ENCODE measurements around the gene GPR143. TPM values are rescaled to one million over a fixed set of nuclear protein-coding genes. Genes with fewer than 3 reads are reported as not detected.
A peak's percentile ranks its signal among the peaks of the same experiment; 100 is the strongest.

The GPR143 gene
- total and polyA plus RNA-seq, 2 experiments from 2014 or later, result not detected

DNA sequence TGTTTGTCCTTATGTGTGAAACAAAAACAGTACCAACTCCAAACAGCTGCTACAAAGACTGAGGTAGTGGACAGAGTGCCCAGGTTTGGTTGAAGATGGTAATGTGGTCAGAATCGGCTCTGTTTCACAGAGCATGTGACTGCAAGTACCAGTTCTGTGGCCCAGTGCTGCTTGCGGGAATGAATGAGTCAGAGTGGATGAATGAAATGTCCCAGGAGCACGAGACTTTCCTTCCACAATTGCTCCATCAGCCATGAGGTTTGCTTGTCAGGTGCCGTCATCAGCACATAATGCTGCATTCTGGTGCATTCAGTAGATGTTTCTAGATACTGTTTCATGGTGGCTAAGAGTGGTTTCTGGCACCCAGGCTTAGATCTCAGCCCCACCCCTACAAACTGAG is 84.2 kb downstream of the GPR143 start:
- DNase-seq, result peak; percentile 3
- H4K20me1 ChIP-seq (ENCODE audit: insufficient read depth), result no peaks in the 10 kb centered on the region
- H3K9ac ChIP-seq, result no peak overlapping the region
- 91 to 93% methylated on average over 4 of the region's 4 CpGs for WGBS, 2 experiments (ENCODE audit: low coverage in 1 of 2, low lambda C conversion rate in 2 of 2, missing lambda C conversion rate in 2 of 2)
- no peak overlapping the region for H2AFZ ChIP-seq
- H3K9me3 ChIP-seq (ENCODE audit: low read depth), result no peaks in the 10 kb centered on the region
- H3K79me2 ChIP-seq (ENCODE audit: insufficient read depth), result no peaks in the 10 kb centered on the region
- H3K27me3 ChIP-seq (replicated peaks; ENCODE audit: insufficient read depth), result no peaks in the 10 kb centered on the region
- H3K36me3 ChIP-seq (ENCODE audit: low read depth), result no peaks in the 10 kb centered on the region
- no peak overlapping the region for H3K4me3 ChIP-seq
- in situ Hi-C loops (cut with MboI), result no loop called here
- no peaks in the 10 kb centered on the region for H3K9me2 ChIP-seq (ENCODE audit: insufficient read depth)
- no peak overlapping the region for H3K27ac ChIP-seq
- no peaks in the 10 kb centered on the region for H3K4me1 ChIP-seq (ENCODE audit: insufficient read depth)
- TF ChIP-seq EZH2 (IDR thresholded peaks at IDR 0.05; ENCODE audit: insufficient read depth, poor library complexity, severe bottlenecking), result no peak
- no peak for TF ChIP-seq EZH2phosphoT487 (IDR thresholded peaks at IDR 0.05; ENCODE audit: insufficient read depth, low read depth)
- no peak overlapping the region for H3K4me2 ChIP-seq (ENCODE audit: unreplicated experiment)
- no peaks in the 10 kb centered on the region for H3F3A ChIP-seq (ENCODE audit: insufficient read depth)

DNA sequence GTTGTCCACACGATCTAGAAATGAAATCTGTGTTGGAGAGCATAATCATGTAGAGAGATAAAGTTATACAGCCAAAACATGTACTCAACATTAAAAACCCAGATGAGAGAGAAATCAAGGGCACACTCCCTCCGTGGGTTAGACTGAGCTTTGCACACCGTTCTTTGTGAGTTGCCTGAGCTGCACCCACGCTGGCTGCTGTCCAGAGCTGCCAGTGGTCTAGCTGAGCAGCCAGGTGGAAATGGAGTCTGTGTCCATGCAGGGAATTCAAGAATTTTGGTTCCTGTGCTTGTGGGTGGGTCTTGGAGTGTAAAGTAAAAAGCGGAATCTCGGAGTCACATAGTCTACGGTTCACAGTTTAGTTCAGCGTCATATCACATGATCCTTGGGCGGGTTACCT is 84.6 kb downstream of the GPR143 start:
- in situ Hi-C loops (cut with MboI), result no loop called here
- Histone ChIP-seq H3K4me3 (no peak overlapping the region), H3F3A (ENCODE audit: insufficient read depth) (no peaks in the 10 kb centered on the region), H3K4me1 (ENCODE audit: insufficient read depth) (no peaks in the 10 kb centered on the region), H3K27ac (no peak overlapping the region), H3K27me3 (replicated peaks; ENCODE audit: insufficient read depth) (no peaks in the 10 kb centered on the region), H3K36me3 (ENCODE audit: low read depth) (no peaks in the 10 kb centered on the region), H3K79me2 (ENCODE audit: insufficient read depth) (no peaks in the 10 kb centered on the region), H3K9me2 (ENCODE audit: insufficient read depth) (no peaks in the 10 kb centered on the region), H2AFZ (no peak overlapping the region), H3K9ac (no peak overlapping the region), H3K9me3 (ENCODE audit: low read depth) (no peaks in the 10 kb centered on the region), H3K4me2 (ENCODE audit: unreplicated experiment) (no peak overlapping the region), H4K20me1 (ENCODE audit: insufficient read depth) (no peaks in the 10 kb centered on the region)
- 95 to 97% methylated on average over 4 to 9 of the region's 9 CpGs for WGBS, 2 experiments (ENCODE audit: low coverage in 1 of 2, low lambda C conversion rate in 2 of 2, missing lambda C conversion rate in 2 of 2)
- no peak for DNase-seq
- TF ChIP-seq EZH2 (IDR thresholded peaks at IDR 0.05; ENCODE audit: insufficient read depth, poor library complexity, severe bottlenecking) (no peak), EZH2phosphoT487 (IDR thresholded peaks at IDR 0.05; ENCODE audit: insufficient read depth, low read depth) (no peak)

DNA sequence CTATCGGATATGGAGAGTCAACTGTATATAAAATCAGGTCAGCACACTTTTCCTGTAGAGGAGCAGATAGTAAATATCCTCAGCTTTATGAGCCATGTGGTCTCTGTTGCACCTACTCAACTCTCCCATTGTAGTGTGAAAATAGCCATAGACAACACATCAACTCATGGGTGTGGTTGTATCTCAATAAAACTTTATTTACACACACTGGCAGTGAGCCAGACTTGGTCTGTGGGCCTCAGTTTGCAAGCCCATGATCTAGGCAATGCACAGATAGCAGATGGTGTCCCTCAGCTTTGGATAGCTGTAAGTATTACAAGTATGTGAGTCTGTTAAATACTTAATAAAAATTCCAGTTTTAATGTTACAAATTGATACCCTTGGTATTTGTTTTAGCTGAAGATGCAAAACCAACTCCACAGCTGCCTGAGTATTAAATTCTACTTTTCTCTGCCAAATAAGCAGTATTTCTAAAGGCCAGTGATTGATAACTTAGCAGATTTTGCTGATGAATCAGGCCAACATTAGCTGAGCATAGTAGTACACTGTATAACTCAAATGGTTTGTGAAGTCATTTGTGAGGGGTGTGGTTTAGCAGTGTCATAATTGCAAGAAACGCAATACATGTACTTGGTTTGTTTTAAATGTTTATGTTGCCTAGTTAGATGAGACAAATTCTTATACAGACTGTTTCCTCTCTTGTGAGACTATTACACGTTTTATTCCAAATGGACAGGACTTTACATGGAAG is 87.3 kb downstream of the GPR143 start:
- no peak for DNase-seq
- 100% methylated on average over 3 of the region's 3 CpGs for WGBS, 2 experiments (ENCODE audit: low coverage in 1 of 2, low lambda C conversion rate in 2 of 2, missing lambda C conversion rate in 2 of 2)

DNA sequence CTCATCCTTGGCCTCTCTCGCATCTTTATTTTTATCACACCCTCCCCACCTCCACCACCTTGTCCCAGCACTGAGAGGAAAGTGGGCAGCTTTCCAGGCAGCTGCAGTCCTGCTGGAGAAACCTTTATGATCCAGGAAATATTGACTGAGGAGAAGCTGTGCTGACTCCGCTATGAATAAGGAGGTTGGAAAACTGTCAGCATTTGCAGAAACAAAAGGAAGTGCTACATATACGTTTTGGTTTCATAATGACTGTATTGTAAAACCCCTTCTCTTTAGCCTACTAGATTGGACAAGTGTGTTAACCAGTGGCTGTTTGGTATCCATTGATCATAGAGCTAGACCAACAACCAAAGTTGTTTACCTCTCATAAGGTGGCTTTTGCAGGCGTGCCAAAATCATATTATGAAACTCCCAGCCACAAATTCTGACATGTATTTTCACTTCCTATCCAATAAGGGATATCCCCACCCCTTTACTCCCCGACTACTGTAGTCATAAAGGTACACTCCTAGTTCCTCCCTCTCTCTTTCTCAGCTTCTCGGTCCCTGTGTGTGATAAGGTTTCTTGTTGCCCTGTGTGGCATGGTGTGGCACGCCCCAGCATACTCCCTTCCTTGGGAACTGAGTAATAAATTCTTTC is 88.4 kb downstream of the GPR143 start:
- Histone ChIP-seq H2AFZ (no peak overlapping the region), H3K4me2 (ENCODE audit: unreplicated experiment) (no peak overlapping the region), H3K9me3 (ENCODE audit: low read depth) (no peaks in the 10 kb centered on the region), H3K9me2 (ENCODE audit: insufficient read depth) (no peaks in the 10 kb centered on the region), H3K9ac (no peak overlapping the region), H3K36me3 (ENCODE audit: low read depth) (no peaks in the 10 kb centered on the region), H3K27ac (no peak overlapping the region), H3K27me3 (replicated peaks; ENCODE audit: insufficient read depth) (no peaks in the 10 kb centered on the region), H3K79me2 (ENCODE audit: insufficient read depth) (no peaks in the 10 kb centered on the region), H3K4me3 (no peak overlapping the region), H3K4me1 (ENCODE audit: insufficient read depth) (no peaks in the 10 kb centered on the region), H3F3A (ENCODE audit: insufficient read depth) (no peaks in the 10 kb centered on the region), H4K20me1 (ENCODE audit: insufficient read depth) (no peaks in the 10 kb centered on the region)
- in situ Hi-C loops (cut with MboI), result no loop called here
- peak; percentile 23 for DNase-seq
- 79 to 86% methylated on average over 6 to 7 of the region's 7 CpGs for WGBS, 2 experiments (ENCODE audit: low coverage in 1 of 2, low lambda C conversion rate in 2 of 2, missing lambda C conversion rate in 2 of 2)
- TF ChIP-seq EZH2phosphoT487 (IDR thresholded peaks at IDR 0.05; ENCODE audit: insufficient read depth, low read depth) (no peak), EZH2 (IDR thresholded peaks at IDR 0.05; ENCODE audit: insufficient read depth, poor library complexity, severe bottlenecking) (no peak)

More for the DNA sequence above, 87.3 kb downstream of the GPR143 start:
- H3K9ac ChIP-seq, result no peak overlapping the region
- no peak for TF ChIP-seq EZH2phosphoT487 (IDR thresholded peaks at IDR 0.05; ENCODE audit: insufficient read depth, low read depth)
- no peak for TF ChIP-seq EZH2 (IDR thresholded peaks at IDR 0.05; ENCODE audit: insufficient read depth, poor library complexity, severe bottlenecking)
- no peak overlapping the region for H3K4me3 ChIP-seq
- no peaks in the 10 kb centered on the region for H3K36me3 ChIP-seq (ENCODE audit: low read depth)
- no peak overlapping the region for H3K27ac ChIP-seq
- H3K4me1 ChIP-seq (ENCODE audit: insufficient read depth), result no peaks in the 10 kb centered on the region
- H3K9me2 ChIP-seq (ENCODE audit: insufficient read depth), result no peaks in the 10 kb centered on the region
- no peaks in the 10 kb centered on the region for H3F3A ChIP-seq (ENCODE audit: insufficient read depth)
- H3K27me3 ChIP-seq (replicated peaks; ENCODE audit: insufficient read depth), result no peaks in the 10 kb centered on the region
- H3K9me3 ChIP-seq (ENCODE audit: low read depth), result no peaks in the 10 kb centered on the region
- no peak overlapping the region for H2AFZ ChIP-seq
- in situ Hi-C loops (cut with MboI), result no loop called here
- H3K79me2 ChIP-seq (ENCODE audit: insufficient read depth), result no peaks in the 10 kb centered on the region
- H3K4me2 ChIP-seq (ENCODE audit: unreplicated experiment), result no peak overlapping the region
- no peaks in the 10 kb centered on the region for H4K20me1 ChIP-seq (ENCODE audit: insufficient read depth)

All from GM23248 (cell line).